NCI-H1417 (cell line): Measurements from ENCODE around the gene ABHD17C.
"Not testable (repeated sequence)": the region's sequence is repeated elsewhere in the genome, so short reads cannot be mapped to it uniquely, and the experiment has no call there.

Source experiments
- DNase-seq, 3 experiments: peaks; one replicate each; lab custom pipeline; 2025; lab: John Stamatoyannopoulos, UW

Gene ABHD17C

DNA sequence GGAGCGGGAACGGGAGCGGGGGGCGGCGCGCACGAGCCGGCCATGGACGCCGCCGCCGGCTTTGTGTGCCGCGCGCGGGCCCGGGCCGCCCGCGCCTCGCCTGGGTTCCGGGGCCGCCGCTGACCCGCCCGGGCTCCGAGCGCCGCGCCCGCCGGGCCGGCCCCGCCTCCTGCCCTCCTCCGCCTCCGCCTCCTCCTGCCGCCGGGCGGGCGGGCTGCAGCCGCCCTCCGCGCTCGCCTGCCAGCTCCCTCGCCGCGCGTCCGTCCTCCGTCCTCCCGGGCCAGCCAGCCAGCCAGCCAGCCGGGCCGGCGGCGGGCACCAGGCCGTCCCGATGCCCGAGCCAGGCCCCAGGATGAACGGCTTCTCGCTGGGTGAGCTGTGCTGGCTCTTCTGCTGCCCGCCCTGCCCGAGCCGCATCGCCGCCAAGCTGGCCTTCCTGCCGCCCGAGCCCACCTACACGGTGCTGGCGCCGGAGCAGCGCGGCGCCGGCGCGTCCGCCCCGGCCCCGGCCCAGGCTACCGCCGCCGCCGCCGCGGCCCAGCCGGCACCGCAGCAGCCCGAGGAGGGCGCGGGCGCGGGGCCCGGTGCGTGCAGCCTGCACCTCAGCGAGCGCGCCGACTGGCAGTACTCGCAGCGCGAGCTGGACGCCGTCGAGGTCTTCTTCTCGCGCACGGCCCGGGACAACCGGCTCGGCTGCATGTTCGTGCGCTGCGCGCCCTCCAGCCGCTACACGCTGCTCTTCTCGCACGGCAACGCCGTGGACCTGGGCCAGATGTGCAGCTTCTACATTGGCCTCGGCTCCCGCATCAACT is at the start of gene ABHD17C:
ABHD17C (plus strand) TSS at position 212 of the 812 bp plus-strand sequence; CDS start at position 332, 120 bp downstream.
- peak in 2 of 3 experiments; percentile 81 to 85 for DNase-seq

DNA sequence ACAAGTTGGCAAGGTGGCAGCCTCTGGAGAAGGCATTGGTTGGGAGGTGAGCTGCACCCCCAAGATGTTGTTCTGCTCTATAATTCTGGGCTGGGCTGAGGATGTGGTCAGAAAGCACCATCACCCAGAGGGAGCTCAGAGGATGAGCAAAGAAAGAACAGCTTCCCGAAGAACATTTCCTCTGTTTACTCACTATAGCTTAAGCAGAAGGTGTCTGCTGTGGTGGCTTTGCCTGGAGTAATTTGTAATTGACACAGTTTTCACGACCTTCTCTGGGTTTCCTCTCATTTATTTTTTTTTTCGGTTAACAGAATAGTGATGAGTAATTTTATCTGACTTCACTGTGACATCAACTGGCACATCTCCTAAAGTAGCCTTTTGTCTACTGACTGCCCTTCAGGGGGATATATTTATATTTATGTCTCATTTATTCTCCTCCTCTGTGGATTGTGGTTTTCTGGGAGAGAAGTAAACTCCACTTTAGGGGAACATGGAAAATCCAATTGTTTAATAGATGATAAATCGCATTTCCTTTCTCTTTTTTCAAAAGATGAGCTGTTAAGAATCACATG is 49.5 kb upstream of the ABHD17C start:
- no peak for DNase-seq

DNA sequence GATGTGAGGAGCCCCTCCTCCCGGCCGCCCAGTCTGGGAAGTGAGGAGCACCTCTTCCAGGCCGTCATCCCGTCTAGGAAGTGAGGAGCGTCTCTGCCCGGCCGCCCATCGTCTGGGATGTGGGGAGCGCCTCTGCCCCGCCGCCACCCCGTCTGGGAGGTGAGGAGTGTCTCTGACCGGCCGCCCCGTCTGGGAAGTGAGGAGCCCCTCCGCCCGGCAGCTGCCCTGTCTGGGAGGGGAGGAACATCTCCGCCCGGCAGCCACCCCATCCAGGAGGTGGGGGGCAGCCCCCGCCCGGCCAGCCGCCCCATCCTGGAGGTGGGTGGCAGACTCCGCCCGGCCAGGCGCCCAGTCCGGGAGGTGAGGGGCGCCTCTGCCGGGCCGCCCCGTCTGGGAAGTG is 47.7 kb upstream of the ABHD17C start:
- DNase-seq, result not testable (repeated sequence)

DNA sequence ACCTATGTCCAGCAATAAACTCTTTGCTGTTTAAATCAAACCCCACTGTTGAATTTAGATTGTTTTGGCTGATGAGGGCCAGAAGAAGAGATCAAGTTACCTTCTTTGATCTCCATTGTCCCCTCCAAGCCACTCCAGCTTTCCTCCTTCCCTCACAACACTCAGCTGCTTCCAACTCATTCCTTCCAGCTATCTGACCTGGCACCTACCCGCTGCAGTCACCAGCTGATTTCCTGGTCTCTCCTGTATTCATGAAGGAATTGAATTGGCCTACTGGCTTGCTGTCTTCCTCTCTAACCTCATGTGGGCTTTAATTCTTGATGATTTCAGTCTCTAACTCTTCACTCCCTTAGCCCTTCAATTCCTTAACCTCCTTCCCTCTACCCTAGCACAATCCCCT is 40.8 kb upstream of the ABHD17C start:
- DNase-seq, result no peak

DNA sequence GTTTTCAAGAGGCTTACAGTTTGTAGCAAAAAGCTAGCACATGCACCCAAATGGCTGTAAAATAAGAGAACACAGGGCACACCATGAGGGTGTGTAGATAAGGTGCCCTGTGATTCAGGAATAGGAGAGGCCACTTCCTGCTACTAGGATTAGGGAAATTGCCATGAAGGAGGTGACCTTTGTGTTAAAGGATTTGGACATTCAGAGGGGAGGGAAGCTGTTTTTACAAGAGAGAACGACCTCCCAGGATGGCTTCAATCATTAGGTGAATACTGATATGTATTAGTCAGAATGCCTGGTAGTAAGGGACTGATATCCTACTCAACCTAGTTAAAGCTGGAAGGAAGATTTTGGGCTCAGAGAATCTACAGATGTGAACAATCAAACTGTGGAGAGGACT is 35.7 kb upstream of the ABHD17C start:
- DNase-seq, result no peak

DNA sequence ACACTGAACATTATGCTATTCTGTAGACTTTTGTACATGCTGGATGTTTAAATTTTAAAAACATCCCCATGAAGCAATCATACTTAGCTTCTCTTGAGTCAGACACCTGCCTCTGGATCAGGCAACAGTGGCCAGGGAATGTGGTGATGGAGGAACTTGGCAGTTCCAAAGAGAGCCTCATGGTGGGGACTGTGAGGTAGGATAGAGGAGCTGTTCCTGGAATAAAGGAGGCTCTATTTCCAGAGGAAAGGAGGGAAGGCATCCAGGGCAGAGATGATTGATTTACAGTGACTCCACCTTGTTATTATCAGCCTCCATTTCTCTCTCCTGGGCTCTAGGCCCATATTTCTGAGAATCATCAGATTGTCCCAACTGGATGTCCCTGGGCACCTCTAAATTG is 35.0 kb upstream of the ABHD17C start:
- DNase-seq, result peak in 2 of 3 experiments; percentile 50 to 80

DNA sequence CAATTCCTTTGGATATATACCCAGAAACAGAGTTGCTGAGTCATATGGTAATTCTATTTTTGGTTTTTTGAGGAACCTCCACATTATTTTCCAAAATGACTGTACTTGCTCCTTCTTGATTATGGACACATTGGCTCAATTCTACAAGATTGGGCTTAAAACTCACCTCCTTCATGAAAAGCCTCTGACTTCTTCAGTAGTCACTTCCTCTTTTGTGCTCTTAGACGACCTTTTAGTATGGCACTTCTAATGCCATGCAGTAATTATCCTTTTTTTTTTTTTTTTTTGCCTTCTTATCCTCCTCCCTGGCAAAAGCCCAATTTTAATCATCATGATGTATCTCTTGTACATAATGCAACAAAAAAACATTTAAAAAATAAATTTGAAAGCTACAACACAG is 33.0 kb upstream of the ABHD17C start:
- no peak for DNase-seq

DNA sequence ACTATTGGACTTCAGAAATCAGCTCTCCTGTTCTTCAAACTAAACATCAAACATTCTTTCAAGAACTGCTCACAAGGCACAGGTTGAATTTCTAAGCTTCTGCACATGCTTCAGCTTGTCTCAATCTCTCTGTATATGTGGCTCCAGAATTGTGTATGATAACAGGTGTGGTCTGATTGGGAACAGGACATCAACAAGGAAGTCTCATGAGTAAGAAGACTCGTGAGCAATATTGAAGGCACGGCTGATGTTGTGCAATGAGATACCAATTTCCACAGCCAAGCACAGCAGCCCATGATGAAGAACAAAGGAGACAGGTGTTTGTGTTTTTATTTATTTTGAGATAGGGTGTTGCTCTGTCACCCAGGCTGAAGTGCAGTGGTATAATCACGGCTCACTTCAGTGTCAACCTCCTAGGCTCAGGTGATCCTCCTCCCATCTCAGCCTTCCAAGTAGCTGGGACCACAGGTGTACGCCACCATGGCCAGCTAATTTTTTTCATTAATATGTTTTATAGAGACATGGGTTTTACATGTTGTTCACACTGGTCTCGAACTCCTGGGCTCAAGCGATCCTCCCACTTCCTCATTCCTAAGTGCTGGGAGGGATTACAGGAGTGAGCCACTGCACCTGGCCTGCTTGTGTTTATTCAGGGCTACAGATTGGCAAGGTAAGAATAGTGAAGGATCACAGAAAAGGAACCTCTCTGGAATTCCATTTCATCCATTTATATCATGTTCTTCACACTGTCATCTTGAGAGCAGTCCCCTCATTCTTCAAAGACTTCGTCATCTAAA is 32.2 kb upstream of the ABHD17C start:
- DNase-seq, result peak; percentile 1 to 23 (median 19)

DNA sequence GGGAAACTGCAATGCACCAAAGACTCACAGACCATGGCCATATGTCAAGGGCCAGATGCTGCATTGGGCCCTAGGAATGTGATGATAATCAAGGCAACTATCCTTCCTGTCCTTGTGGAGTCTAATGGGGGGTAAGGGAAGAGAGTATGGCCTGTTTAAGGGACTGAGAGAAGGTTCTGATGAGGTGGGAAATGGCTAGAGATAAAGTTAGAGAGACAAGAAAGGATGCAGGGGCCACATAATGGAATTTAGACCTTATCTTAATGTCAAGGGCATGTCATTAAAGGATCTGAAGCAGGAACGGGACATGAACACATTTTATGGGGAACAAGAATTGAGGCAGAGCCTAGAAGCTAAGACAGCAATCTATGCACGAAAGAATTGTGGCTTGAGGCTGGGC is 30.0 kb upstream of the ABHD17C start:
- no peak for DNase-seq

DNA sequence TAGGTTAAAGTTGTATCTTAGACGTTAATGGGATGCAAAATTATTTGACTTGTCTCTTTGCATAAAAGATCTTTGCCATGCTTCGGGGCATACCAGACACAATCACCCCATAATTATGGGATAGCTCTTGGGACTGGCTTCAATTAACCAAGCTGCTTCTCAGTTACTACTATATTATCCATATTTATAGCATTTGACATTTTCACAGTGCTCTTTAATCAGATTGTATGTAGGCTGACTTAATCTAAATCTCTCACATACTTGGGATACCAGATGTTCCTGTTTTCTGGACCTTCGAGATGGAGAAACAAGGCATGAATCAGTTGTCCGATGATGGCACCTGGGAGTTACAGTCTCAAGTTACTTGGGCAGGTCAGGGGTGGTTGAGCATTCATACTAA is 27.2 kb upstream of the ABHD17C start:
- no peak for DNase-seq

DNA sequence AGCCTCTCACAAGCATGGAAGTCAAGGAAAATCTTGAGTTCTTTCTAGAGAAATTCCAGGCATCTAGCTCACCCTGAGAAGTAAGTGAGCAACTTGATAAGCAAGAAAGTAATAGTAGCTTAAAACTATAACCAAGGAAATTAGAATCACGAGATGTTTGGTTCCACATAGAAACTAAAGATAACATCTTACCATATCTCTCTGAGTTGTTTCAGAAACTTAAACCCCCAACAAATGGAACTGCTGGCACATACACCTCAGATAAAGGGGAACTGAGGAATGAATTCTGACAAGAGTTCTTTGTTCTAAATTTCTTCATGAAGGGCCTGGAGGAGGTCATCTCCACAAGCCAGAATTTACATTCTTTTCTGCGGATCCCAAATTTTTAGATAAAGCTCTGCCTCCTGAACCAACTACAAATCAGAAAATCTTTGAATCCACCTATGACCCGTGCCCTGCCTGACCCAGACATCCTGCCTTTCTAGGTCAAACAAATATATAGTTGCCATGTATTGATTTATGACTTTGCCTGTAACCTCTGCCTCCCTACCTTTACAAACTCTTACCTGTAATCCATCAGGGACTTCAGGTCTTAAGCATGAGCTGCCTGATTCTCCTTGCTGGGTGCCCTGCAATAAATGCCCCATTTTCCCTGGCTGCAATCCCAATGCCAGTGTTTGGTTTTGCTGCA is 26.4 kb upstream of the ABHD17C start:
- DNase-seq, result no peak

DNA sequence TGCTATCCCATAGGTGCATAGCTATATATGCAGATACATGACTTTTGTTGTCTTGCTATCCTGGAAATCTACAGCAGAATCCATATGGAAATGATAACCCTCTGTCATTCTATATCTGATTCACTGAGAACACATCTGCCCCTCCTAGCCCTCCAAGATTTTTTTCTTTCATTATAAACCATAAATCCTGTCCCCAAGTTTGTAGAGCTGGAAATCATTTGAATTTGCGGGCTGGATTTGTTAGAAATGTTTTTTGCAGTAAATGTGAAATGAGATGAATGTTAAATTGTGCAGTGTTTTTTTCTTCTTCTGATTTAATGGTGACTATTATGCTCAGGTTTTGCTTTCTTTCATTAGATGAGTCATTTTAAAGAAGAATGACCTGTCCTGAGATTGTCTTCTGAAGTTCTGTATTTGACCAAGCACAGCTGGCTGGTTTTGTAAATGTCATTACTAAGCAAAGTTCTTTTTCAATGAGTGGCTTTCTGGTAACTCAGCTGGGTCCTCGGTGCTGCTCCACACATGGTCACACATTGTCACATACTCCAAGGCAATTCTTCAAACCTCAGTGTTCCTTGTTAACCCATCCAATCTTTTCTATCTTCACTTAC is 25.3 kb upstream of the ABHD17C start:
- no peak for DNase-seq

DNA sequence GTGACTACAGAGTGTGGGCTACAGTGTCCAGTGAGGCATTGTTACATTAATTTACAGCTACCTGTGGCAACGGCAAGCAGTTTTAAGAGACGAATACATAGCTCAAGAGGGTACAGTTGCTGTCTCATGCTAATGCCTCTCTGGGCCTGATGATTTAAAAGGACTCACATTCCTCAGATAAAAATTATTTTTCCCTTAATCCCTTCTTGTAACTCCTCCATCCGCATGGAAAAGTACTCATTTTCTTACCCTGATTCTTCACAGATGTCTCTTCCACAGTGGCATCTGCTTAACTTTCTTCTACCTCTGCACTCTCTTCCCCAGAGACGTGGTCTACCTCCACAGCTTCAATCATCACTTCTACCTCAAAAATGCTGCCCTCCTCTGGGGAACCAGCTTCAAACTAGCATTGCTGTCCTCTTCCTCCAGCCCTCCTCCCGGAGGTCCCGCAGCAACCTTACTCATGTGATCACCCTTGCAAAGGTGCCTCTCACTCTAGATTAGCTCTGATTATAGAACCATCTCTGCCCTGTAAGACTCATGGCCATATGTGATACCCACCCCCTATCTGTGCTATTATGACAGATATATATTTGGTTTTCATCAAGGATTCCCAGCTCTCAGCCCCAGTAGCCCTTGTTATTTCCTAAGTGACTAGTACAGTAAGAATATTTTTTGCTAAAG is 21.4 kb upstream of the ABHD17C start:
- DNase-seq, result no peak

DNA sequence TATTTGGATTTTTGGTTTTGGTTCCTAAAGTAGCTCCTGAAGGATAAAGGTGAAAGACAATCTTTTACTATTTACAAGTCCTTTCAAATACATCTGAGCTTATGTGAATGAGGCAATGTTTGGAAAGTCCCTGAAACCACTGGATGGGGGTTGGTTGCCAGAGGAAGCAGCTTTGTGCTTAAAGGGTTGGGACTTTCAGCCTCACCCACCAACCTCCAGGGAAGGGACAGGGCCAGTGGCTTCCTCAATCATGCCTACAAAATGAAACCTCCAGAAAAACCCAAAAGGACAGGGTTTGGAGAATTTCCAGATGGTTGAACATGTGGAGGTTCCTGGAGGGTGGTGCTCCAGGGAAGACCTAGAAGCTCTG is 20.9 kb upstream of the ABHD17C start:
- DNase-seq, result no peak

DNA sequence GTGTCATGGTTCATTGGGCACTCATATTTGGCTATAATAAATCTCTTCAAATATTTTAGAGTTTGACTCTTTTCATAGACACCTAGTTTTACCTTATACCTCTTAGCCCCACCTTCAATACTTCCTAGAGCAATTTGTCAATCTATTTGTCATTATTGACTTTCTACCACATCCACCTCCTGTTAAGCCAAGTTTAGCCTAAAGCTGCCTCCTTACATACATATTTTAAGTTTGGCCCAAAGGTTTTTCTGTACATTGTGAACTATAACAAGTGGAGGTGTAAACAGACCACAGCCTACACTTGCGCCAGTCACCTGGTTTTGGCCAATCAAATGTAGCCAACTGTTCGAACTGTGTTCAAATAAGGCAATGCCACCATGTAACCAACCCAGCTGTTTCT is 18.1 kb upstream of the ABHD17C start:
- no peak for DNase-seq

DNA sequence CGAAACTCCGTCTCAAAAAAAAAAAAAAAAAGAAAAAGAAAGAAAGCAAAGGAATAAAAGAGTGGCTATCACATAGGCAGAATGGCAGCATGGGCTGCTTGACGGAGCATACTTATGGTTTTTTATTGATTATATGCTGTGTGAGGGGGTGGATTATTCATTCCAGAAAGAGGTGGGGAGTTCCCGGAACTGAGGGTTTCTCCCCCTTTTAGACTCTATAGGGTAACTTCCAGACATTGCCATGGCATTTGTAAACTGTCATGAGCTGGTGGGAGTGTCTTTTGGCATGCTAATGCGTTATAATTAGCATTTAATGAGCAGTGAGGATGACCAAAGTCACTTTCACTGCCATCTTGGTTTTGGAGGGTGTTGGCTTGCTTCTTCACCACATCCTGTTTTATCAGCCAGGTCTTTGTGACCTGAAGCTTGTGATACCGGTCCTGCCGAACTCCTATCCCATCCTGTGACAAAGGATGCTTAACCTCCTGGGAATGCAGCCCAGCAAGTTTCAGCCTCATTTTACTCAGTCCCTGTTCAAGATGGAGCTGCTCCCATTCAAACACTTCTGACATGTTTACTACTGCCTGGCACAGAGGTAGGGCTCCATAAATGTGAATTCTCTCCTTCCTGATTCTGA is 15.8 kb upstream of the ABHD17C start:
- no peak for DNase-seq

DNA sequence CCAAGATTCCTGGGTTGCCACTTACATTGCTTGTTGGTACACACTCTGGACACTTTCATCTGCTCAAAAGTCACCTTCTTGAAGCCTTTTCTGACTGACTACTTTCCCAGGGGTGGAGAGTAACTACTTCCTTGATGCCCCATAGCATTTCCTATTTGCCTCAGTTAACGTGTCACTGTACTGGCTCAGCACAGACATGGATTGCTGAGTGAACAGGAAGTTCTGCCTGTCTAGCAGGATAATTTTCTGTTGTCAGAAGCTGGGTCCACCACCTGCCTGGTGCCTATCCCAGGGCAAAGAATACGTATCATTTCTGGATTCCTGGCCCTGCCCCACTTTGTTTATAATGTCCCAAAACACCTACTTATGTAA is 15.3 kb upstream of the ABHD17C start:
- no peak for DNase-seq

DNA sequence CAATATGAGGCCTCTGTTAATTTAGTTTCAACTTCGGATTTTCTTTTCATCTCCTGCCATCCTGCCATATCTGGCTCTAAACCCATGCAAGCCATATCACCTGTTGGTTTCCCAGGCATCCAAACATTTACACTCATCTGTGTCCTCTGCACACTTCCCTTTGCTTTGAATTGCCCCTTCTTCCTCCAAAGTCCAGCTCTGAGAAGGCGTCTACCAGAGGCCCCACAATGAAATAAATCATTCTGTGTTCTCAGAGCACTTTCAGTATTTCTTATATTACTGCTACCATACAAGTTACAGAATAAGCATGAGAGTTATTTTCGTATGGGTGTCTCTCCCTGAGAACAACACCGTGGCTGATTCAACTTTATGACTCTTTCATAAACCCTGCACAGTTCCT is 12.9 kb upstream of the ABHD17C start:
- no peak for DNase-seq

DNA sequence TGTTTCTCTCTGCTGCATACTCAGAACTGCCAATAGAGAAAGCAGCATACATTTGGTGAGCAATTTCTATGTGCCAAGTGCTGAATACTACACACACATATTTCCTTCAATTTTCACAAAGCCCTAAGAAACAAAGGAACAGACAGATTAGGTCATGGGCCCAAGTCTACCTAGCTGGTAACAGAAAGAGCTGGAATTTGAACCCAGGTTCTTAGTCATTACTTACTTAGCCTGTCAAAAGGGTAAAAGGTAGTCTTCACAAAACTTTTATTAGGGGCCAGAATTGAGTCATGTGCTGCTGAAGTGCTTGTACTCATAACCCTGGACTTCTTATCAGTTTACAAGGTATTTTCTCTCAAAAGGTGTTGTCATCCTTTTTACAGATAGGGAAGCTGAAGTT is 10.4 kb upstream of the ABHD17C start:
- no peak for DNase-seq

DNA sequence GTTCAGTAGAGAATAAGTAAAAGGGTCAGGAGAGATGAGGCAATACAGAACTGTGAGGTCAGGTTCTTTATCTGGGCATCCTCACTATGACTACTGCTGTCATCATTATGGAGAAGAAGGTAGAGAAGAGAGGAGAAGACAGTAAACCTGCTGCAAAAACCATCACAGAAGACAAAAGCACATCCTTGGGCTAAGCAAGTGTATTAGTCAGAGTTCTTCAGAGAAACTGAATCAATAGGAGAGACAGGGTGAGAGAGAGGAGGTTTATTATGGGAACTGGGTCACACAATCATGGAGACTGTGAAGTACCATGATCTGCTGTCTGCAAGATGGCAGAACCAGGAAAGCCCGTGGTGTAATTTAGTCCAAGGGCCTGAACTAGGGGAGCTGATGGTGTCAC is 9.5 kb upstream of the ABHD17C start:
- no peak for DNase-seq

DNA sequence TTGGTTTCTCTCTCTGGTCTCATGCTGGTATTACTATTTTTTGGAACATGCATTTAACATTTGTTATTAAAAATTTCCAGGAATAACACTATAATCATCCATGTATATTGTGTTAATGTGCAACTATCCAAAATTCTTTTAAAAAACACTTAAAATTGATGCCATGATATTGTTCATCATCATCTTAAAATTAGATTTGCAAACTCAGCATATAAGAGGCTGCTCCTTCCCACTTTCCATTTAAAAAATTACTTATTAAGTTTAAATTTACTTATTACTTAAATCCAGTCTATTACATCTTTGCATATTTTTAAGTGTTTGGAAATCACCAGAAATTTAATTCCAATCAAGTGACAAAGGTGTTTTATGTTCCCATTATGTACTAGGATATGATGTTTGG is 5.8 kb upstream of the ABHD17C start:
- no peak for DNase-seq
